Upper lobe of right lung (tissue), 1 donor: ENCODE measurements around the gene SLC26A8. TPM values are rescaled to one million over a fixed set of nuclear protein-coding genes. Genes with fewer than 3 reads are reported as not detected.

Source experiments
- ATAC-seq: fragments of 200-7000 bp; cut with Tn5 transposase; one replicate; pipeline ENCODE4 v1.9.1; 2020; ENCODE audit warnings: mild to moderate bottlenecking, moderate library complexity
- DNase-seq: peaks from one replicate; pipeline ENCODE4 v3.0.0-alpha.2; 2020
- H3K27ac ChIP-seq: fragments of 200-600 bp; one replicate; pipeline ENCODE4 v1.8.0; 2022
- H3K27me3 ChIP-seq: fragments of 200-600 bp; one replicate; pipeline ENCODE4 v1.8.0; 2022; ENCODE audit warnings: mild to moderate bottlenecking
- H3K36me3 ChIP-seq: fragments of 200-600 bp; one replicate; pipeline ENCODE4 v1.8.0; 2022
- H3K4me1 ChIP-seq: fragments of 200-600 bp; one replicate; pipeline ENCODE4 v1.8.0; 2022
- H3K4me3 ChIP-seq: fragments of 200-600 bp; one replicate; pipeline ENCODE4 v1.8.0; 2022; ENCODE audit warnings: mild to moderate bottlenecking
- H3K9me3 ChIP-seq: fragments of 200-600 bp; one replicate; pipeline ENCODE4 v1.8.0; 2022
- intact Hi-C: fragments of 100-400 bp; cut with DNase I; formaldehyde crosslinking; loops from one replicate; pipeline ENCODE4 v1.11.0; 2022
- total RNA-seq: library from RNA; stranded (reverse); fragmentation: NEBNext Ultra II Directional; extraction: Animal tissue kit (Norgen Biotek cat#: 25700); gene quantifications from one replicate; pipeline ENCODE4 v1.2.1, GENCODE V29; 2021
- TF ChIP-seq, protein P1 (sequence below): fragments of 200-600 bp; IDR thresholded peaks from one replicate; pipeline ENCODE4 v1.8.0; 2022; ENCODE audit warnings: antibody characterized with exemption
- donor health status: DM: no; HTN: yes; CAD: no; lungs with severe emphysema.

SLC26A8 gene
- total RNA-seq, 1 donor from 2014 or later: 0.52 TPM

DNA sequence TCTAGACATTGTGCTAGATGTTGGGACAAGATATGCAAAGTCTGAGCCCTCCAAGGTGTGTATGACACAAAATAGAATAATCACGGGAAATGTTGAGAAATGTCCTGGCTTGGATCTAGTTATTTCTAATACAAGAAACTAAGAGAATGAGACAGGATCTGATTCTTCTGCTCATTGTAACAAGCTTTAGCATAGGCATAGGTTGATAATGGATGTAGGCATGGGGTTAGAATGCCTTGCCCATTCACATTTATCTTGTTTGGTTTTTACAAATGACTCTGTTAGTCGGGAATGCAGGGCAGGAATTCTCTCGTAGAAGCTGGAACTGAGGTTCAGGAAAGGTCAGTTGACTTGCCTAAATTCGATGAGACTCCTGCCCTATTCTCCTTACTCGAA is 1.5 kb upstream of the SLC26A8 start:
- DNase-seq (no peak), ATAC-seq (no peak)
- intact Hi-C loops: loop anchor here (5.0 kb wide), 1 partner anchor 71 kb away; no protein-coding TSS in a partner anchor
- H3K27me3 ChIP-seq: no peaks in the 10 kb centered on the region
- TF ChIP-seq, protein P1, sequence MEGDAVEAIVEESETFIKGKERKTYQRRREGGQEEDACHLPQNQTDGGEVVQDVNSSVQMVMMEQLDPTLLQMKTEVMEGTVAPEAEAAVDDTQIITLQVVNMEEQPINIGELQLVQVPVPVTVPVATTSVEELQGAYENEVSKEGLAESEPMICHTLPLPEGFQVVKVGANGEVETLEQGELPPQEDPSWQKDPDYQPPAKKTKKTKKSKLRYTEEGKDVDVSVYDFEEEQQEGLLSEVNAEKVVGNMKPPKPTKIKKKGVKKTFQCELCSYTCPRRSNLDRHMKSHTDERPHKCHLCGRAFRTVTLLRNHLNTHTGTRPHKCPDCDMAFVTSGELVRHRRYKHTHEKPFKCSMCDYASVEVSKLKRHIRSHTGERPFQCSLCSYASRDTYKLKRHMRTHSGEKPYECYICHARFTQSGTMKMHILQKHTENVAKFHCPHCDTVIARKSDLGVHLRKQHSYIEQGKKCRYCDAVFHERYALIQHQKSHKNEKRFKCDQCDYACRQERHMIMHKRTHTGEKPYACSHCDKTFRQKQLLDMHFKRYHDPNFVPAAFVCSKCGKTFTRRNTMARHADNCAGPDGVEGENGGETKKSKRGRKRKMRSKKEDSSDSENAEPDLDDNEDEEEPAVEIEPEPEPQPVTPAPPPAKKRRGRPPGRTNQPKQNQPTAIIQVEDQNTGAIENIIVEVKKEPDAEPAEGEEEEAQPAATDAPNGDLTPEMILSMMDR: no peak
- no peak overlapping the region for H3K27ac ChIP-seq
- H3K4me3 ChIP-seq: no peak overlapping the region
- no peaks in the 10 kb centered on the region for H3K9me3 ChIP-seq
- peaks cover 14% of the 10 kb centered on the region for H3K4me1 ChIP-seq
- no peaks in the 10 kb centered on the region for H3K36me3 ChIP-seq

DNA sequence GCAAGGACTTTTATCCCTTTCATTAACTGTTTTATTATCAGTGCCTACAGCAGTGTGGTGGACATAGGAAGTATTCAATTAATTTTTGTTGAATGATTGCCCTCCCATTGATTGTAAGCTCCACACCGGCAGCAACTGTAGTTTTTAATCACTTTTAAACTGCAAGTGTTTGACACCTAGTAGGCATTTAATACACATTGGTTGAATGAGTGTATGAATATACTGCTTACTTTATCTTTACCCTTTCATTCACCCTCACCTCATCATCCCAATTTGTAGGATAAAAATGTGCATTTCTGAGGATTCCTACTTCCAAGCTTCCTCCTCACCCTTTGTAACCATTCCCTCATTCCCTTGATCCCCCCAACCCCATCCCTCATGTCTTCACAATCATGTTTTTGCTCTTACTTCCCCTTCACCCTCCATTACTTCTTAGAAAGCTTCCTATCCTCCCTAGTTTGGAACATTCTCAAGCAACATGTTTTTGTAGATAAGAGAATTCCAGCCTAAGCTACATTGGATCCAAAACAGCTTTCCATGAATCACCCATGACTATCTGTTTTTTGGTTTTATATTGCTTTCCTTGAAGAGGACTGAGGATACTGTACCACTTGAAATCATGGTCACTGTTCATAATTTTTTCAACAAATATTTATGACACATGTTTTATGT is 955 bp upstream of the SLC26A8 start:
- no peaks in the 10 kb centered on the region for H3K27me3 ChIP-seq
- peaks cover 9% of the 10 kb centered on the region for H3K4me1 ChIP-seq
- no peak overlapping the region for H3K4me3 ChIP-seq
- TF ChIP-seq, protein P1: no peak
- intact Hi-C loops: loop anchor here (5.0 kb wide), 1 partner anchor 72 kb away; no protein-coding TSS in a partner anchor
- DNase-seq (no peak), ATAC-seq (no peak)
- H3K27ac ChIP-seq: no peak overlapping the region
- H3K36me3 ChIP-seq: no peaks in the 10 kb centered on the region
- H3K9me3 ChIP-seq: no peaks in the 10 kb centered on the region

DNA sequence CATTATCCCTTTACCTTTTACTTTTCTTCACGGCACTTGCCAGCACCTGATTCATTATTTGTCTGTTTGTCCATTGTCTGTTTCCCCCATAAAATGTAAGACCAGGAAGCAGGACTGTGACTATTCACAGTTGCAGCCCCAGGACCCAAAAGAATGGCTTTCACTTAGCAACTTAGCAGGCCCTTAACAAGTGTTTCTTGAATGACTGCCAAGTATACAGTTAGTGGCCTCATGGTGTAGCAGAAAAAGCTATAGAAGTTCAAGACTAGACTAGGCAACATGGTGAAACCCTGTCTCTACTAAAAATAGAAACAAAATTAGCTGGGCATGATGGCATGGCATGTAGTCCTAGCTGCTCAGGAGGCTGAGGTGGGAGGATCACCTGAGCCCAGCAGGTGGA is 4.3 kb downstream of the SLC26A8 start:
- no peak overlapping the region for H3K27ac ChIP-seq

DNA sequence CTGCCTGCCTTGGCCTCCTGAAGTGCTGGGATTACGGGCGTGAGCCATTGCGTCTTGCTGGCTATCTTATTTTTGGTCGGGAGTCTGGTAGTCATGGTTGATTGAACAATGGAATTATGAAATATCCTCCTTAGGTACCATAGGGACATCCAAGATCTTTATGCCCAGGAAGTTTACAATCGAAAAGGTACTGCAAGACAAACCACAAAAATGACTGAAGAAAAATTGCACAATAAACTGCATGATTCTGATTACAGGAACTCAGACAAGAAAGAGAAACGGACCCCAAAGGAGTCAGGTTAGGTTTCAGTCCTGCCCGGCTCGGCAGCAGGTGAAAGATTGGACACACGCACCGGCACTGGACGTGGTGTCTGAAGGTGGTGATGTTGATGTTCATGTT is 5.3 kb downstream of the SLC26A8 start:
- Histone ChIP-seq H3K4me1 (no peaks in the 10 kb centered on the region), H3K9me3 (no peaks in the 10 kb centered on the region), H3K27ac (no peak overlapping the region), H3K36me3 (no peaks in the 10 kb centered on the region), H3K27me3 (no peaks in the 10 kb centered on the region), H3K4me3 (no peak overlapping the region)
- DNase-seq: no peak
- no peak for ATAC-seq
- intact Hi-C loops: no loop called here
- TF ChIP-seq, protein P1: no peak

More for the DNA sequence above, 4.3 kb downstream of the SLC26A8 start:
- Histone ChIP-seq H3K9me3 (no peaks in the 10 kb centered on the region), H3K4me3 (no peak overlapping the region), H3K27me3 (no peaks in the 10 kb centered on the region), H3K4me1 (no peaks in the 10 kb centered on the region), H3K36me3 (no peaks in the 10 kb centered on the region)
- TF ChIP-seq, protein P1: no peak
- no peak for DNase-seq
- no peak for ATAC-seq
- intact Hi-C loops: no loop called here

DNA sequence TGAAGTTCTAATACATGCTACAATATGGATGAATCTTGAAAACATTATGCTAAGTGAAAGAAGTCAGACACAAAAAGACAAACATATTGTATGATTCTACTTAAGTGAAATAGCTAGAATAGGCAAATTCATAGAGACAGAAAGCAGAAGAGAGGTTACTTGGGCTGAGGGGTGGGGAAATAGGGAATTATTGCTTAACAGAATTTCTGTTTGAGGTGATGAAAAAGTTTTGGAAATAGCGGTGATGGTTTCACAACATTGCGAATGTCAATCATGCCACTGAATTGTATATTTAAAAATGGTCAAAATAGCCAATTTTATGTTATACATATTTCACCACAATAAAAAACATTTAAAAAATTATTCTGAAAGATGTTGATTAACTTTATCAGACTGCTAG is 6.1 kb downstream of the SLC26A8 start:
- H3K27me3 ChIP-seq: no peaks in the 10 kb centered on the region
- intact Hi-C loops: no loop called here

More for the DNA sequence above, 6.1 kb downstream of the SLC26A8 start:
- H3K9me3 ChIP-seq: no peaks in the 10 kb centered on the region
- ATAC-seq (no peak), DNase-seq (no peak)
- TF ChIP-seq, protein P1: no peak
- H3K4me1 ChIP-seq: no peaks in the 10 kb centered on the region
- no peak overlapping the region for H3K27ac ChIP-seq
- H3K36me3 ChIP-seq: no peaks in the 10 kb centered on the region
- H3K4me3 ChIP-seq: no peak overlapping the region
